GM18858 (cell line): ENCODE results near the gene RERGL.
"Not testable (repeated sequence)": the region's sequence is repeated elsewhere in the genome, so short reads cannot be mapped to it uniquely, and the experiment has no call there.

Experiments used
- ATAC-seq: cut with Tn5 transposase; IDR thresholded peaks from one replicate; pipeline ENCODE4 v1.9.1; 2021; ENCODE audit not compliant: unreplicated experiment

The RERGL gene

GRCh38 chr12:18090093-18090492 is at the start of gene RERGL:
TSS of gene RERGL (minus strand) at chr12:18090193. CDS start at chr12:18090140, 53 bp downstream.
- no peak for ATAC-seq

GRCh38 chr12:18139254-18139653 is 49.3 kb upstream of the RERGL start:
- no peak for ATAC-seq

- ATAC-seq: no peak
Observed at GRCh38 chr12:18135509-18135908, 45.5 kb upstream of the RERGL start.

GRCh38 chr12:18135086-18135485 is 45.1 kb upstream of the RERGL start:
- ATAC-seq: no peak

GRCh38 chr12:18130851-18131250 is 40.9 kb upstream of the RERGL start:
- no peak for ATAC-seq

- ATAC-seq: no peak
Observed at GRCh38 chr12:18123707-18124106, 33.7 kb upstream of the RERGL start.

- no peak for ATAC-seq
Observed at GRCh38 chr12:18120899-18121298, 30.9 kb upstream of the RERGL start.

- no peak for ATAC-seq
Observed at GRCh38 chr12:18108611-18109010, 18.6 kb upstream of the RERGL start.

- no peak for ATAC-seq
Observed at GRCh38 chr12:18103624-18104023, 13.6 kb upstream of the RERGL start.

GRCh38 chr12:18101043-18101442 is 11.1 kb upstream of the RERGL start:
- no peak for ATAC-seq

- no peak for ATAC-seq
Observed at GRCh38 chr12:18084080-18084479, 5.9 kb downstream of the RERGL start.

- ATAC-seq: no peak
Observed at GRCh38 chr12:18079541-18080246, 10.3 kb downstream of the RERGL start.

GRCh38 chr12:18074001-18074400 is 16.0 kb downstream of the RERGL start:
- ATAC-seq: no peak

- no peak for ATAC-seq
Observed at GRCh38 chr12:18072723-18073122, 17.3 kb downstream of the RERGL start.

- no peak for ATAC-seq
Observed at GRCh38 chr12:18071336-18071735, 18.7 kb downstream of the RERGL start.

- ATAC-seq: no peak
Observed at GRCh38 chr12:18068355-18068754, 21.6 kb downstream of the RERGL start.

GRCh38 chr12:18066666-18067065 is 23.3 kb downstream of the RERGL start:
- ATAC-seq: no peak

GRCh38 chr12:18062867-18063266 is 27.1 kb downstream of the RERGL start:
- not testable (repeated sequence) for ATAC-seq

GRCh38 chr12:18057051-18057450 is 32.9 kb downstream of the RERGL start:
- no peak for ATAC-seq

GRCh38 chr12:18054925-18055619 is 34.9 kb downstream of the RERGL start:
- no peak for ATAC-seq

GRCh38 chr12:18045446-18045992 is 44.5 kb downstream of the RERGL start:
- ATAC-seq: no peak

- not testable (repeated sequence) for ATAC-seq
Observed at GRCh38 chr12:18040060-18040742, 49.8 kb downstream of the RERGL start.
